ENCODE results near the gene SMARCA4. TPM values are rescaled to one million over a fixed set of nuclear protein-coding genes. Genes with fewer than 3 reads are reported as not detected.
"Not testable (repeated sequence)": the region's sequence is repeated elsewhere in the genome, so short reads cannot be mapped to it uniquely, and the experiment has no call there.

Gene SMARCA4
- total RNA-seq, 1 experiment from 2014 or later, result 52.7 TPM

DNA sequence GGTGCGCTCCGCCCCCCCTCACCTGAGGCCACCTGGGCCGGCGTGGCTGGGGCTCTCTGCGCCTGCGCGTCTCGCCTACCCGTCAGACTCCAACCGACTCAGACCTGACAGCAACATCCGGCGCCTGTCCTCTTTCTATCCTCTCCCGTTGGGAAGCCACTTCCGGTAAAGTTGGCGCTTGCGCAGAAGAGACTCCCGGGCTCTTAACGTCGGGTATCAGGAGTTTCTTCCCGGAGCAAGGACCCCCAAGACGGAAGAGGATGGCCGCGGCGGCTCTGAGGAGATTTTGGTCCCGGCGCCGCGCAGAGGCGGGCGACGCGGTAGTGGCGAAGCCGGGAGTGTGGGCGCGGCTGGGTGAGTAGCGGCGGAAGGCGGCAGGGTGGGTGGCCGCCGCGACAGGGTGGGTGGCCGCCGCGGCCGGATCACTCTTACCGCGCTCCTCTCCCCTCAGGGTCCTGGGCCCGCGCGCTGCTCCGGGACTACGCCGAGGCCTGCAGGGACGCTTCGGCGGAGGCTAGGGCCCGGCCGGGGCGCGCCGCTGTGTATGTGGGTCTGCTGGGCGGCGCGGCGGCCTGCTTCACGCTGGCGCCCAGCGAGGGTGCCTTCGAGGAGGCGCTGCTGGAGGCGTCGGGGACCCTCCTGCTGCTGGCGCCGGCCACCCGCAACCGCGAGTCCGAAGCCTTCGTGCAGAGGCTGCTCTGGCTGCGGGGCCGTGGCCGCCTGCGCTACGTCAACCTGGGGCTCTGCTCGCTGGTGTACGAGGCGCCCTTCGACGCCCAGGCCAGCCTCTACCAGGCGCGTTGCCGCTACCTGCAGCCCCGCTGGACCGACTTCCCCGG lies 32.0 kb upstream of the SMARCA4 start, which contains the start of the genes TIMM29 and YIPF2:
Gene TIMM29 (plus strand): TSS at position 249 of the 839 bp plus-strand sequence. CDS start 12 bp downstream, at position 261.
Gene YIPF2 (minus strand): TSS at position 77 of the 839 bp plus-strand sequence. CDS start 229 bp downstream, outside the sequence.
- peak; percentile 97 for DNase-seq (ENCODE audit: extremely low read depth, low read depth)

DNA sequence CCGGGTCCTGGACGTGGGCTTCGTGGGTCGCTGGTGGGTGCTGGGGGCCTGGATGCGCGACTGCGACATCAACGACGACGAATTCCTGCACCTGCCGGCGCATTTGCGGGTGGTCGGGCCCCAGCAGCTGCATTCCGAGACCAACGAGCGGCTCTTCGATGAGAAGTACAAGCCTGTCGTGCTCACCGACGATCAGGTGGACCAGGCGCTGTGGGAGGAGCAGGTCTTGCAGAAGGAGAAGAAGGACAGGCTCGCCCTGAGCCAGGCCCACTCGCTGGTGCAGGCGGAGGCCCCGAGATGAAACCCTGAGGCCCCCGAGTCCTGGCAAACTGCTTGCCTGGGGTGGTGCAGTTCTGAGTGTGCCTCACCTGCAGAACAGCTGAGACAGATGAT lies 31.4 kb upstream of the SMARCA4 start:
- no peak for DNase-seq (ENCODE audit: extremely low read depth, low read depth)

DNA sequence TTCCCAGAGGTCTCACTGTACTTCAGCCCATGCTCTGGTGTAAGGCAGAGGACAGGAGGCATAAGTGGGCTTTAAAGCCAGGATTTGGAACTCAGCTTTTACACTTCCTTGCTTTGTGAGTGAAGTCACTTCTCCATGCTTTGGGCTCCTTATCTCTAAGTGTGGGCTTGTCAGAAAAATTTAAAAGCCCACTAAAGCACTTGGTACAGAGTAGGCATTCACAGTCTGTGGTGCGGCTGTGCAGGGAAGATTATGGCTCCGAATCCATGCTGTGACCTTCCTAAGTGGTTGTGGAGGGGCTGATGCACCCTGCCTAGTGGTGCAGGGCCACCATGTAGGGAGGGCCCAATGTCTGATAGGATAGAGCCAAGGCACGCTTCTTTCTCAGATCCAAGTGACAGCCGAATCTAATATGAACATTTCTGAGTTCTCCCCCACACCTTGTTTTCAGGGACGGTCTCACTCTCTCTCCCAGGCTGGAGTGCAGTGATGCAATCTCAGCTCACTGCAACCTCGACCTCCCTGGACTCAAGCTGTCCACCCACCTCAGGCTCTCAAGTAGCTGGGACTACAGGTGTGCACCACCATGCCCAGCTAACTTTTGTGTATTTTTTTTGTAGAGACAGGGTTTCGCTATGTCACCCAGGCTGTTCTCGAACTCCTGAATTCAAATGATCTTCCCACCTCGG lies 25.3 kb upstream of the SMARCA4 start:
- DNase-seq (ENCODE audit: extremely low read depth, low read depth), result no peak

DNA sequence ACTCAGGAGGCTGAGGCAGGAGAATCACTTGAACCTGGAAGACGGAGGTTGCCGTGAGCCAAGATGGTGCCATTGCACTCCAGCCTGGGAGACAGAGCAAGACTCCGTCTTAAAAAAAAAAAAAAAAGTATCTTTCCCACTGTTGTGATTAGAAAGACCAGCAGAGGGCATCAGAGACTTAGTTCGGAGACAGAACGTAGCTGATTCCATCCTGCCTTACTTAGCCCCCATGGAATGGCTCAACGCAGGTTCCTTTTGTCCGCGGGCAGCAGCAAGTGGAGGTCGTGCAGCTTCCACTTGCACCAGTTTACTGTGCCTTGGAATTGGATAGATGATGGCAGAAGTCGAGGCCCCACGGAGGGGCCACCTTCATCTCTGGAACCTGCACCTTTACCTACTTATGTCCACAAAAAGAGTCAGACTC lies 24.2 kb upstream of the SMARCA4 start:
- DNase-seq (ENCODE audit: extremely low read depth, low read depth), result peak; percentile 62

DNA sequence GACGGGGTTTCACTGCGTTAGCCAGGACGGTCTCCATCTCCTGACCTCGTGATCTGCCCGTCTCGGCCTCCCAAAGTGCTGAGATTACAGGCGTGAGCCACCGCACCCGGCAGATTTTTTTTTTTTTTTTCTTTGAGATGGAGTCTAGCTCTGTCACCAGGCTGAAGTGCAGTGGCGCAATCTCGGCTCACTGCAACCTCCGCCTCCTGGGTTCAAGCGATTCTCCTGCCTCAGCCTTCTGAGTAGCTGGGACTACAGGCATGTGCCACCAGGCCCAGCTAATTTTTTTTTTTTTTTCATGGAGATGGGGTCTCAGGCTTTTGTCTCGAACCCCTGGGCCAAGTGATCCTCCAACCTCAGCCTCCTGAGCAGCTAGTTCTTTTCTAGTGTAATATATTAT lies 19.2 kb upstream of the SMARCA4 start:
- DNase-seq (ENCODE audit: extremely low read depth, low read depth), result not testable (repeated sequence)

DNA sequence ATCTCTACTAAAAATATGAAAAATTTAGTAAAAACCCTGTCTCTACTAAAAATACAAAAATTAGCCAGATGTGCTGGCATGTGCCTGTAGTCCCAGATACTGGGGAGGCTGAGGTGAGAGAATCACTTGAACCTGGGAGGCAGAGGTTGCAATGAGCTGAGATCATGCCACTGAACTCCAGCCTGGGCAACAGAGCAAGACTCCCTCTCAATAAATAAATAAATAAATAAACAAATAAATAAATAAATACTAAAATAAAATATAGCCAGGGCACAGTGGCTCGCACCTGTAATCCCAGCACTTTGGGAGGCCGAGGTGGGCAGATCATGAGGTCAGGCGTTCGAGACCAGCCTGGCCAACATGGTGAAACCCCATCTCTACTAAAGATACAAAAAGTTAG lies 17.4 kb upstream of the SMARCA4 start:
- DNase-seq (ENCODE audit: extremely low read depth, low read depth), result not testable (repeated sequence)

DNA sequence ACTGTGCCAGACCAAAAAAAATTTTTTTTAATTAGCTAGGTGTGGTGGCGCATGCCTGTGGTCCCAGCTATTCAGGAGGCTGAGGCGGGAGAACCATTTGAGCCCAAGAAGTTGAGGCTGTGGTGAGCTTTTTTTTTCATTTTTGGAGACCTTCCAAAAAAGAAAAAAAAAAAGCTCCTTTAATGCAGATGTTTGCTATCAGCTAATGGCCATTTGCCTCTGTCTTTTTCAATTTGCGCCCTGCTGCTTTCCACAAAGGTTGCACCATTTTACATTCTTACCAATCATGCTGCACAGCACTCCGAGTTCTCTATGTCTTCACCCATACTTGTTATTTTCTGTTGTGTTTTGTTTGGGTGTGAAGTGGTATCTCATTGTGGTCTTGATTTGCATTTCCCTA lies 15.6 kb upstream of the SMARCA4 start:
- no peak for DNase-seq (ENCODE audit: extremely low read depth, low read depth)

DNA sequence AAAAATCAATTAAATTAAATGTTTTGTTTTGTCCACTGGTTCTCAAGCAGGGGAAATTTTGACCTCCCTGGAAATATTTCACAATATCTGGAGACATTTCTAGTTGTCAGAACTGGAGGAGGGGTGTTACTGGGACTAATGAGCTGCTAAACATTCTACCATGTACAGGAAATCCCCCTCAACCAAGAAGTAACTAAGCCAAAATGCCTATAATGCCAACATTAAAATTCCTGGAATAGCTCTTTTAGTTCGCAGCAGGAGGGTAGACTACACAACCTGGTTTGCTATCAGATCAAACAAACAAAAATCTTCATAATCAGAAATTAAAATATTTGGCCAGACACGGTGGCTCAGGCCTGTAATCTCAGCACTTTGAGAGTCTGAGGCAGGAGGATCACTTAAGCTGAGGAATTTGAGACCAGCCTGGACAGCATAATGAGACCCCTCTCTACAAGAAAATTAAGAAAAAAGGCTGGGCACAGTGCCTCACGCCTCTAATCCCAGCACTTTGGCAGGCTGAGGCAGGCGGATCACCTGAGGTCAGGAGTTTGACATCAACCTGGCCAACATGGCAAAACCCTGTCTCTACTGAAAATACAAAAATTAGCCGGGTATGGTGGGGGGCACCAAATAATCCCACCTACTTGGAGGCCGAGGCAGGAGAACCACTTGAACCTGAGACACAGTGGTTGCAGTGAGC lies 13.7 kb upstream of the SMARCA4 start:
- DNase-seq (ENCODE audit: extremely low read depth, low read depth), result no peak

DNA sequence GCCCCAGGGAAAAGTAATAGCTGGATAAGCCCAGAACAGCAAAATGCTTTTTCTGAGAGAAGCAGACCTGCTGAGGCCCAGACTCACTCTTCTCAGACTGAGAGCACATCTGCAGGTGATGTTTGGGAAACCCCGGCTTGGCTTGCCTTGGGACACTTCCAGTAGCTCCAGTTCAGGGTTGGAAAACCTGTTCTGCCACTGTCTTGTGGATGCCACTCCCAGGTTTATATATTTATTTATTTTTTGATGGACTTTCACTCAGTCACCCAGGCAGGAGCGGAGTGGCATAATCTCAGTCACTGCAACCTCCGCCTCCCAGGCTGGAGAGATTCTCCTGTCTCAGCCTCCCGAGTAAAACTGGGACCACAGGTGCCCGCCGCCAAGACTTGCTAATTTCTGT lies 8.0 kb upstream of the SMARCA4 start:
- no peak for DNase-seq (ENCODE audit: extremely low read depth, low read depth)

DNA sequence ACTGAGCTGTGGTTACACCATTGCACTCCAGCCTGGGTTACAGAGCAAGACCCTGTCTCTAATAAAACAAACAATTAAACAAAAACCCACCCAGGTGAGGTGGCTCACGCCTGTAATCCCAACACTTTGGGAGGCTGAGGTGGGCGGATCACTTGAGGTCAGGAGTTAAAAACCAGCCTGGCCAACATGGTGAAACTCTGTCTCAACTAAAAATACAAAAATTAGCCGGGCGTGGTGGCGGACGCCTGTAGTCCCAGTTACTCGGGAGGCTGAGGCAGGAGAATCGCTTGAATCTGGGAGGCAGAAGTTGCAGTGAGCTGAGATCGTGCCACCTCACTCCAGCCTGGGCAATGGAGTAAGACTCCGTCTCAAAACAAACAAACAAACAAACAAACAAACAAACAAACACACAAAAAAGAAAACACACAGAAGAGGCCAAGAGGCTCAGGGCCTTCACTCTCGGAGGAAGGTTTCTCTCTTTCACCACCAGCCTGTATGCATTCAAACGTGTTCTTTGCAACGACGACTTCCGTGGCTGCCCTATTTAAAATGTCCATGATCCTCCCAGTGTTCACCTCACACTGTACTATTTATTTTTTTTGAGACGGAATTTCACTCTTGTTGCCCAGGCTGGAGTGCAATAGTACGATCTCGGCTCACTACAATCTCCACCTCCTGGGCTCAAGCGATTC lies 1.4 kb upstream of the SMARCA4 start:
- DNase-seq (ENCODE audit: extremely low read depth, low read depth), result not testable (repeated sequence)

DNA sequence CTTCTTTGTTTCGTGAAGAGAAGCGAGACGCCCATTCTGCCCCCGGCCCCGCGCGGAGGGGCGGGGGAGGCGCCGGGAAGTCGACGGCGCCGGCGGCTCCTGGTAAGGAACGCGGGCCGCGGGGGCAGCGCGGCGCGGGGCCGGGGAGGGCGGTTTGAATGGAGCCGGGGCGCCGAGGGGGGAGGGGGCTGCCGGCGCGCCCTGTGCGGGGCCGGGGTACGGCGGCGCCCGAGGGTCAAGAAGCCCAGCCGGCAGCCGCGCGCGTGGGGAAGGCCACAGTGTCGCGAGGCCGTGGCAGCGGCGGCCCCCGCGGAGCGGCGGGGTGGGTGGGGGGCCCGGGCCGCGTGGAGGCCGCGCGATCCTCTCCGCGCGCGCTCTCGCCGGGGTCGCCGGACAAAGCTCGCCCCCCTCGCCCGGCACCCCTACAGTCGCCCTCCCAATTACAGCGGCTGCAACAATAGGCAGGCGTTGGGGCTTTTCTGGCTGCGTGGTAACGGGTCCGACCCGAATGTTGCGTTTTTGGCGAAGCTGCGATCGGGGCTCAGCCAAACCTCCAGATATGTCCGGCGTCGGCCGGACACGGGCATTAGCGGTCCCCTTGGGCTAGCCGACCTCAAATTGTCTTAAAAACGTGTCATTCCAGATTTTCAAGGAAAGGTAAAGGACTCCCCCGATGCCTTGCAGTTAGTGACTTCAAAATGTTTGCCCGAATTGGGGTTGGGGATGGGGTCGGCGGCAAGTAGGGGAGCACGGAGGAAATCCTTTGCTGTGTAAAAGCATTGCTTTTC lies 437 bp downstream of the SMARCA4 start:
- no peak for DNase-seq (ENCODE audit: extremely low read depth, low read depth)

DNA sequence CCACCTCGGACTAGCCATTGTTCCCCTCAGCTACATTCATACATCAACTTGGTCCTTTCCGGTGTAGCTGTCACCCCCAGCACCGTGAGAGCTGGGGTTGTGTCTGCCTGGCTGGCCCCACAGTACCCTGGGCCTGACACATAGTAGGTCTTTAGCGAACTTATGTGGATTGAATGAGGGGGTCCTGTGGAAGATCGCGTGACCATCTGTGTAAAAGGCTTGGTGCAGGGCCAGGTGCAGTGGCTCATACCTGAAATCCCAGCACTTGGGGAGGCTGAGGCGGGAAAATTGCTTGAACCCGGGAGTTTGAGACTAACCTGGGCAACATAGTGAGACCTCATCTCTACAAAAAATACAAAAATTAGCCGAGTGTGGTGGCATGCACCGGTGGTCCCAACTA lies 2.0 kb downstream of the SMARCA4 start:
- no peak for DNase-seq (ENCODE audit: extremely low read depth, low read depth)

DNA sequence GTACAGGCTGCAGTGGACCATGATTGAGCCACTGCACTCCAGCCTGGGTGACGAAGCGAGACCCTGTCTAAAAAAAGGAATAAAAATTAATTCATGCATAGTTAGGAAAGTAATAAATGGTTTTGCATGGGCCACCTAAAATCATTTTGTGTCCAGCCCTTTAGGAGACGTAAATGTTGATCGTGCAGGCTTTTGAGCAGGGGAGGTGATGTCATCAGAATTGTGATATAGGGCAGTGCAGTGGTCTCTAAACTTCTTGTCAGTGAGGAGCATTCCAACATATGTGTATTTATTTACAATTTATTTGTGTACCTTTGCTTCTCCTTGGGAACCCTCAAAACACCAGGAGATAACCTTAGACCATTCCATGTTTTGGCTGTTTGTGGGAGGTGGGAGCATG lies 3.0 kb downstream of the SMARCA4 start:
- DNase-seq (ENCODE audit: extremely low read depth, low read depth), result no peak

DNA sequence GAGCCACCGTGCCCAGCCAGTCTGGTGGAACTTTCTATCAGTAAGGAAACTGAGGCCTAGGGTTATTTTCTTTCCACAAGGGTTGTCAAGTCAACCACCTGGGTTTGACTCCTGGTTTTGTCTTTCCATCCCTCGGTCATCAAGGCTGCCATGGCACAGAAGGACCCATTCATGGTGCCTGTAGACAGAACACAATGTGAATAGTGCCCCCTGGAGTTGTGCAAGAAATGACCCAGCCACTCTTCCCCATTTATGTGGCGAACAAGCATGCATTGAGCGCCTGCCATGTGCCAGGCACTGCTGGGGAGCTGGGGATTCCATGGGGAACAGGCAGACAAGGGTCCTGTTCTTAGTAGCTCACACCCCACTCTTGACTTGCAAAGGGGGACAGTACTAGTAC lies 4.1 kb downstream of the SMARCA4 start:
- no peak for DNase-seq (ENCODE audit: extremely low read depth, low read depth)

DNA sequence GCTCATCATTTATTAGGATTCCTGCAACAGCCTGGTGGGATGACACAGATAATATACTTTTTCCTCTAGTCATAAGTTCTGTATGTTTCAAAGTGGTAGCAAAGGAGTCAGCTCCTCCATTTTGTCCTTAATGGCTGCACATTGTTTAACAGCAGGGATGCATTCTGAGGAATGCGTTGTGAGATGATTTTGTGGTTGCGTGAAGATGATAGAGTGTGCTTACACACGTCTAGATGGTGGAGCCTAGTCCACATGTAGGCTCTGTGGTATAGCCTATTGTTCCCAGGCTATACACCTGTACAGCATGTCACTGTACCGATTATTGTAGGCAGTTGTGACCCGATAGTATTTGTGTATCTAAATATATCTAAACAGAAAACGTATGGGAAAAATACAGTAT lies 4.6 kb downstream of the SMARCA4 start:
- DNase-seq (ENCODE audit: extremely low read depth, low read depth), result no peak

DNA sequence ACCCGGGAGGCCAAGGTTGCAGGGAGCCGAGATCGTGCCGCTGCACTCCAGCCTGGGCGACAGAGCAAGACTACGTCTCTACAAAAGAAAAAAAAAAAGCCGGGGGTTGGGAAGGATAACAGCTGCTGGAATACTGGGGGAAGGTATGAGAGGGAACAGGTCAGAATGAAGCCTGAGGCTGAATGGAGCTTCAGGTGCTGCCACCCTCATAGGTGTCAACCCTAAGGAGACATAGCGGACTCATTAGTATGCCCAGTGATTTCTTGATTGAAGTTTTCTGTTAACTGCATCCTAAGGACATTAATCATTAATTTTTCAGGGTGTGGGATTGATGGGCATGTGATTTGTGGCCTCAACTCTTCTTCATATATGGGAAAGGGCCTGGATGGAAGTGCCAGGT lies 6.0 kb downstream of the SMARCA4 start:
- DNase-seq (ENCODE audit: extremely low read depth, low read depth), result no peak

DNA sequence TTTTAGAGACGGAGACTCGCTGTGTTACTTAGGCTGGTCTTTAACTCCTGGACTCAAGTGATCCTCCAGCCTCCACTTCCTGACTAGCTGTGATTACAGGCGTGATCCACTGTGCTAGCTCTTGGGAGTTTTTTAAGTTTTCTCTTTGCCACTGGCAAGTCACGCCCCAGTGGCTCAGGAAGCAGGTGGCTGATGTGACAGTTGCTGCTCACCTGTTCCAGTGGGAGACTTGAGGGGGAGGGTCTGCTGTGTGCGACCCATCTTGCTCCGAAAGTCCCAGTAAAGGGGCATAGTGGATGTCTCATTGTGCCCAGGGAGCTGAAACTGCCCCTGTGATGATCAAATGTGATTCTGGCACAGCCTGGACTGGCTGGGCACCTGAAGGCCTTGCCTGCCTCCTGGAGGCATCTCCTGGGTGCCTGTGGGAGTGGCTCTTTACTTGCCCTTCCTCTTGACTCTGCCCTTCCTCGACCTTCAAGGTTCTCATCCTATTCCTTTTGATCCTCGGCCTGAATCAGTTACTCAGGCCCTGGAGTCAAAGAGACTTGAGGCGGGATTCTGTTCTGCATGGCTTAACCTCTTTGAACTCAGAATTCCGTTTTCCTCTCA lies 7.8 kb downstream of the SMARCA4 start:
- DNase-seq (ENCODE audit: extremely low read depth, low read depth), result no peak

DNA sequence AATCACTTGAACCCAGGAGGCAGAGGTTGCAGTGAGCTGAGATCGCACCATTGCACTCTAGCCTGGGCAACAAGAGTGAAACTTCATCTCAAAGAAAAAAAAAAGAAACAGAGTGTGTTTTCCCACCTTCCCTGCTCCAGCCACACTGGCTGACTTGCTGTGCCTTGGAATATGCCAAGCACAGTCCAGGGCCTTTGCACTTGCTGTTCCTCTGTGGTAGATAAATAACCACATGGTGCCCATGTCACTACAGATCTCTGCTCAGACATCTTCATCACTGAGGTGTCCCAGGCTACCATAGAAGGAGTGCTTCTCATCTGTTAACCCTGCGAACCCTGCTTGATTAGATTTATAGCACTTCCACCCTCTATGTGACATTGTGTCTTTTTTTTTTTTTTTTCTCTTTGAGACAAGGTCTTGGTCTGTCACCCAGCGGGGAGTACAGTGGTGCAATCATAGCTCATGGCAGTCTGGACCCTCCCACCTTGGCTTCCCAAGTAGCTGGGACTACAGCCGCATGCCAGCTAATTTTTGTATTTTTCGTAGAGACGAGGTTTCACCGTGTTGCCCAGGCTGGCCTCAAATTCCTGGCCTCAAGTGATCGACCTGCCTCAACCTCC lies 10.4 kb downstream of the SMARCA4 start:
- no peak for DNase-seq (ENCODE audit: extremely low read depth, low read depth)
